NCI-H2196 (cell line): ENCODE data around the gene SLC8A1.
A peak's percentile ranks its signal among the peaks of the same experiment; 100 is the strongest.

Source experiments
- DNase-seq: peaks from one replicate; lab custom pipeline; 2025; ENCODE audit not compliant: unreplicated experiment; lab: John Stamatoyannopoulos, UW

The SLC8A1 gene

GRCh38 chr2:40394031-40394430, 57.9 kb downstream of the SLC8A1 start:
- DNase-seq = no peak

GRCh38 chr2:40388161-40388560, 63.7 kb downstream of the SLC8A1 start:
- no peak for DNase-seq

- DNase-seq = no peak
These were observed 65.7 kb downstream of the SLC8A1 start for GRCh38 chr2:40386177-40386576.

GRCh38 chr2:40384714-40385113, 67.2 kb downstream of the SLC8A1 start:
- no peak for DNase-seq

GRCh38 chr2:40384233-40384632, 67.7 kb downstream of the SLC8A1 start:
- DNase-seq = no peak

GRCh38 chr2:40380721-40381120, 71.2 kb downstream of the SLC8A1 start:
- no peak for DNase-seq

GRCh38 chr2:40380041-40380440, 71.8 kb downstream of the SLC8A1 start:
- DNase-seq = no peak

GRCh38 chr2:40374543-40375240, 77.2 kb downstream of the SLC8A1 start:
- no peak for DNase-seq

GRCh38 chr2:40373111-40373510, 78.8 kb downstream of the SLC8A1 start:
- no peak for DNase-seq

GRCh38 chr2:40372283-40372985, 79.5 kb downstream of the SLC8A1 start:
- no peak for DNase-seq

GRCh38 chr2:40371525-40372282, 80.2 kb downstream of the SLC8A1 start:
- peak; percentile 63 for DNase-seq

GRCh38 chr2:40370007-40370395, 81.9 kb downstream of the SLC8A1 start:
- DNase-seq = no peak

GRCh38 chr2:40369267-40370006, 82.5 kb downstream of the SLC8A1 start:
- no peak for DNase-seq

- no peak for DNase-seq
These were observed 84.2 kb downstream of the SLC8A1 start for GRCh38 chr2:40367652-40368051.

- no peak for DNase-seq
These were observed 84.9 kb downstream of the SLC8A1 start for GRCh38 chr2:40367032-40367431.

- DNase-seq = no peak
These were observed 87.6 kb downstream of the SLC8A1 start for GRCh38 chr2:40364151-40364874.

- DNase-seq = peak; percentile 28
These were observed 88.3 kb downstream of the SLC8A1 start for GRCh38 chr2:40363631-40364030.

- DNase-seq = no peak
These were observed 88.7 kb downstream of the SLC8A1 start for GRCh38 chr2:40363231-40363630.

- no peak for DNase-seq
These were observed 90.4 kb downstream of the SLC8A1 start for GRCh38 chr2:40361478-40361877.

GRCh38 chr2:40360652-40361051, 91.2 kb downstream of the SLC8A1 start:
- DNase-seq = no peak

- DNase-seq = no peak
These were observed 92.1 kb downstream of the SLC8A1 start for GRCh38 chr2:40359811-40360210.
